Neural cell (in vitro differentiated cells): Measurements from ENCODE around the gene PLXDC2. TPM values are rescaled to one million over a fixed set of nuclear protein-coding genes. Genes with fewer than 3 reads are reported as not detected.

ENCODE experiments used
- H2AFZ ChIP-seq: fragments of 200-600, 300-800 bp; sonication (generic), shearing (Covaris generic); 2 replicates; pipeline ENCODE4 v1.6.0; 2014; ENCODE audit warnings: low read depth, mild to moderate bottlenecking, antibody characterized with exemption, low read length, moderate library complexity
- H3F3A ChIP-seq: fragments of 200-600 bp; shearing (Covaris generic); 2 replicates; pipeline ENCODE4 v1.6.1; 2016; ENCODE audit warnings: mild to moderate bottlenecking, moderate library complexity, mixed read lengths, antibody characterized with exemption, low read length; ENCODE audit not compliant: insufficient read depth, poor library complexity, severe bottlenecking
- H3K27ac ChIP-seq: fragments of 200-600, 300-800 bp; sonication (generic), shearing (Covaris generic); 2 replicates; pipeline ENCODE4 v1.5.1; 2014; ENCODE audit warnings: mild to moderate bottlenecking, low read length, moderate library complexity
- H3K27me3 ChIP-seq: fragments of 300-800, 200-600 bp; sonication (generic), shearing (Covaris generic); 2 replicates; pipeline ENCODE4 v1.6.0; 2014; ENCODE audit warnings: mild to moderate bottlenecking, low read depth, low read length, moderate library complexity; ENCODE audit not compliant: insufficient read depth
- H3K36me3 ChIP-seq: fragments of 300-800, 200-600 bp; sonication (generic), shearing (Covaris generic); 2 replicates; pipeline ENCODE4 v1.5.1; 2014; ENCODE audit warnings: mild to moderate bottlenecking, antibody characterized with exemption, low read length, moderate library complexity; ENCODE audit not compliant: insufficient read depth
- H3K4me2 ChIP-seq: fragments of 300-800, 200-600 bp; sonication (generic), shearing (Covaris generic); 2 replicates; pipeline ENCODE4 v1.6.0; 2014; ENCODE audit warnings: mild to moderate bottlenecking, low read length
- H3K4me3 ChIP-seq: fragments of 300-800, 200-600 bp; sonication (generic), shearing (Covaris generic); 2 replicates; pipeline ENCODE4 v1.5.1; 2014; ENCODE audit warnings: mild to moderate bottlenecking, low read length, moderate library complexity
- H3K79me2 ChIP-seq: fragments of 200-600 bp; shearing (Covaris generic); replicated peaks from 2 replicates; pipeline ENCODE4 v1.6.0; 2014; ENCODE audit warnings: mild to moderate bottlenecking, low read length, moderate library complexity; ENCODE audit not compliant: insufficient read depth
- H3K9ac ChIP-seq: fragments of 300-800, 200-600 bp; sonication (generic), shearing (Covaris generic); 2 replicates; pipeline ENCODE4 v1.6.1; 2016; ENCODE audit warnings: mild to moderate bottlenecking, low read length, mixed read lengths
- H3K9me2 ChIP-seq: fragments of 200-600 bp; shearing (Covaris generic); 2 replicates; pipeline ENCODE4 v1.6.1; 2016; ENCODE audit warnings: mild to moderate bottlenecking, low read length, mixed read lengths; ENCODE audit not compliant: insufficient read depth
- H3K9me3 ChIP-seq: fragments of 200-600, 300-800 bp; sonication (generic), shearing (Covaris generic); 2 replicates; pipeline ENCODE4 v1.6.1; 2016; ENCODE audit warnings: mild to moderate bottlenecking, mixed run types, low read length, moderate library complexity, mixed read lengths
- H4K20me1 ChIP-seq: fragments of 200-600 bp; shearing (Covaris generic); 2 replicates; pipeline ENCODE4 v1.6.1; 2016; ENCODE audit warnings: mild to moderate bottlenecking, mixed run types; ENCODE audit not compliant: insufficient read depth
- EP300 ChIP-seq: fragments of 450-650 bp; conservative IDR thresholded peaks from 2 replicates; pipeline ENCODE4 v1.6.1; 2014; ENCODE audit warnings: antibody characterized with exemption, mild to moderate bottlenecking, moderate library complexity; ENCODE audit not compliant: poor library complexity, severe bottlenecking
- EZH2 ChIP-seq: fragments of 200-600, 300-800 bp; shearing (Covaris generic), sonication (generic); IDR thresholded peaks from 2 replicates; pipeline ENCODE4 v1.6.1; 2014; ENCODE audit warnings: antibody characterized with exemption, low read length, borderline replicate concordance, mild to moderate bottlenecking; ENCODE audit not compliant: insufficient read depth, poor library complexity, severe bottlenecking
- MXI1 ChIP-seq: fragments of 450-650 bp; conservative IDR thresholded peaks from 2 replicates; pipeline ENCODE4 v1.6.1; 2014; ENCODE audit warnings: antibody characterized with exemption, mild to moderate bottlenecking; ENCODE audit not compliant: poor library complexity, severe bottlenecking
- POLR2AphosphoS5 ChIP-seq: IDR thresholded peaks from 2 replicates; pipeline ENCODE4 v1.6.1; 2012
- RAD21 ChIP-seq: fragments of 450-650 bp; conservative IDR thresholded peaks from 2 replicates; pipeline ENCODE4 v1.6.1; 2014; ENCODE audit warnings: antibody characterized with exemption, mild to moderate bottlenecking, moderate library complexity
- REST ChIP-seq: IDR thresholded peaks from 2 replicates; pipeline ENCODE4 v1.6.1; 2012; ENCODE audit warnings: borderline replicate concordance
- SMC3 ChIP-seq: fragments of 450-650 bp; conservative IDR thresholded peaks from 2 replicates; pipeline ENCODE4 v1.6.1; 2014; ENCODE audit warnings: antibody characterized with exemption, mild to moderate bottlenecking, moderate library complexity; ENCODE audit not compliant: poor library complexity
- TAF1 ChIP-seq: IDR thresholded peaks from 2 replicates; pipeline ENCODE4 v1.6.1; 2012; ENCODE audit warnings: low read depth
- polyA plus RNA-seq: library from polyadenylated mRNA; depleted of rRNA; stranded (reverse); fragments of >200 nt; gene quantifications from 2 replicates; pipeline ENCODE4 v1.2.3, GENCODE V29; 2014
- TF ChIP-seq, protein P1 (sequence below): fragments of 450-650 bp; IDR thresholded peaks from 2 replicates; pipeline ENCODE4 v1.5.1; 2014; ENCODE audit warnings: antibody characterized with exemption, mild to moderate bottlenecking, moderate library complexity; ENCODE audit not compliant: poor library complexity, severe bottlenecking

The PLXDC2 gene
- polyA plus RNA-seq, 1 donor from 2014 or later = 2.3 TPM

DNA sequence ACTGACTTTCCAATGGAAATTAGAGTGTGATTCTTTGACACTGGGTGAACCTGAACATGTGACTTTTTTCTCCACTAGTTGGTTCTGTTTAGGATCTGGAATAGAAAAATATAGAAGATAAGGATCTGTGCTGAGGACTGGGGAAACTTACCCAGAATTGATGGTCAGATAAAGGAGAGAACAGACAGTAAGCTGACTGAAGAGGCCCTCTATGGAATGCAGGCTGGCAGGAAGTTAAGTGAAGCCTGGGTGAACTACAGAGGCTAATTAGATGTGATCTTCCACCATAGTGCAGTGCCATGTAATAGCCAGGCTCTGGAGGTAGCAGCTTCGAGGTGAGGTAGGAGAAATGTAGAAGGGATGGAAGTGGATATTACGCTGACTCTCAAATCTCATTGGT lies 455.3 kb downstream of the PLXDC2 start:
- TF ChIP-seq MXI1 (no peak), REST (no peak), POLR2AphosphoS5 (no peak), EP300 (no peak), EZH2 (no peak), TAF1 (no peak), RAD21 (no peak), SMC3 (no peak)
- TF ChIP-seq, protein P1, sequence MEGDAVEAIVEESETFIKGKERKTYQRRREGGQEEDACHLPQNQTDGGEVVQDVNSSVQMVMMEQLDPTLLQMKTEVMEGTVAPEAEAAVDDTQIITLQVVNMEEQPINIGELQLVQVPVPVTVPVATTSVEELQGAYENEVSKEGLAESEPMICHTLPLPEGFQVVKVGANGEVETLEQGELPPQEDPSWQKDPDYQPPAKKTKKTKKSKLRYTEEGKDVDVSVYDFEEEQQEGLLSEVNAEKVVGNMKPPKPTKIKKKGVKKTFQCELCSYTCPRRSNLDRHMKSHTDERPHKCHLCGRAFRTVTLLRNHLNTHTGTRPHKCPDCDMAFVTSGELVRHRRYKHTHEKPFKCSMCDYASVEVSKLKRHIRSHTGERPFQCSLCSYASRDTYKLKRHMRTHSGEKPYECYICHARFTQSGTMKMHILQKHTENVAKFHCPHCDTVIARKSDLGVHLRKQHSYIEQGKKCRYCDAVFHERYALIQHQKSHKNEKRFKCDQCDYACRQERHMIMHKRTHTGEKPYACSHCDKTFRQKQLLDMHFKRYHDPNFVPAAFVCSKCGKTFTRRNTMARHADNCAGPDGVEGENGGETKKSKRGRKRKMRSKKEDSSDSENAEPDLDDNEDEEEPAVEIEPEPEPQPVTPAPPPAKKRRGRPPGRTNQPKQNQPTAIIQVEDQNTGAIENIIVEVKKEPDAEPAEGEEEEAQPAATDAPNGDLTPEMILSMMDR = no peak

DNA sequence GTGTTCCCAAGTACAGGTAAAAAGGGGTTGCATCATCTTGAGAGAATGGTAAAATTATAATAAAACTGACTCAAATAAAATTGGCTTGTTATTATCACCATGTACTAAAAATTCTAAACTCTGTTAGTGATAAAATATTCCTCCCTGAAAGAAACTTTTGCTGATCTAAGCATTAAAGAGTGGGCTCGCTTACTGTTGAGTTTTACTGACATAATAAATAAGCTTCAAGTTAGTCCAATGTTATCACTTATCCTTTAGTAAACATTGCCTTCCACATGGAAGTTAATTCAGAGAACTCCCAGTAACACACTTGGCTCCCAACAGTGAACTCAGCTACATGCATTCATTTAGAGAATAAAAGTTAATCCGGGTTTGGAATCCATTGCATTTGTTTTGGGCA lies 456.4 kb downstream of the PLXDC2 start:
- Histone ChIP-seq H3F3A (no peaks in the 10 kb centered on the region), H3K79me2 (no peaks in the 10 kb centered on the region), H3K4me3 (no peak overlapping the region), H3K36me3 (no peaks in the 10 kb centered on the region), H3K9me2 (no peaks in the 10 kb centered on the region), H3K9ac (no peak overlapping the region), H2AFZ (no peak overlapping the region), H4K20me1 (no peaks in the 10 kb centered on the region), H3K27ac (no peak overlapping the region), H3K9me3 (no peaks in the 10 kb centered on the region), H3K4me2 (no peak overlapping the region), H3K27me3 (no peaks in the 10 kb centered on the region)
- TF ChIP-seq EP300 (no peak), SMC3 (no peak), TAF1 (no peak), POLR2AphosphoS5 (no peak), MXI1 (no peak), REST (no peak), RAD21 (no peak), EZH2 (no peak)
- TF ChIP-seq, protein P1 = no peak

More for the DNA sequence above, 455.3 kb downstream of the PLXDC2 start:
- Histone ChIP-seq H3K4me3 (no peak overlapping the region), H2AFZ (no peak overlapping the region), H3K9me2 (no peaks in the 10 kb centered on the region), H3F3A (no peaks in the 10 kb centered on the region), H3K79me2 (no peaks in the 10 kb centered on the region), H3K4me2 (no peak overlapping the region), H4K20me1 (no peaks in the 10 kb centered on the region), H3K27ac (no peak overlapping the region), H3K9me3 (no peaks in the 10 kb centered on the region), H3K36me3 (no peaks in the 10 kb centered on the region), H3K27me3 (no peaks in the 10 kb centered on the region), H3K9ac (no peak overlapping the region)
